ENCODE data around the gene ZBTB45. TPM values are rescaled to one million over a fixed set of nuclear protein-coding genes. Genes with fewer than 3 reads are reported as not detected.

Gene ZBTB45
- total and polyA plus RNA-seq, 2 donors from 2014 or later: 7.7 to 16.9 TPM

DNA sequence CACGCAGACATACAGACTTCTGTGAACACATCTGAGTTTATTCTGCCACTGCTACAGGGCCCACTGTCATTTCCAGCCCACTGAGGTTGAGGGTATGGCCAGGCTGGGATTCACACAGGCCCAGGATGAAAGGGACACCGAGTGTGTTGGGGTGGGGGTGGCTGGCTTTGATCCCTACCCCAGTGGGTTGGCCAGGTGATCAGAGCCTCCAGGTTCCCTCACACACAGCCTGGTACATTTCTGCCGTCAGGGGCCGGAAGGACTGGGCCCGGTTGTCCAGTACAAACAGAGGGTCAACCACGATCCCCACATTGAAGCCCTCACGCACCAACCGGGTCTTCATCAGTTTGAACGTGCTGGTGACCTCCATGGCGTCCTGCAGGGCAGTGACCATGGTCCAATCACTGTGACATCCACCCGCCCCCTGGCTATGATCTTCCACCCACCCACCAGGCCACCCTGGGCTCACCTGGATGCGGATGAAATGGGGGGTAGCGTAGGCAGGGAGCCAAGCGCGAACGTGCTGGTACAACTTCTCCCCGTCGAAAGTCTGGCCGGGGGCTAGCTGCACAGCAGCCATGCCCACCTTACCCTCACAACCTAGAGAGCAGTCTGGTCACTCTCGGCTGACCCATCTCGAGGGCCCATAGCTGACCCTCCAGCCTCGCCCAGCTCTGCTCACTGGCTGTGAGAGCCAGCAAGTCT is 21.1 kb downstream of the ZBTB45 start:
- DNase-seq (no peak), FAIRE-seq (no peak)
- Histone ChIP-seq H3K27ac (ENCODE audit: low read depth in 2 of 2, low read length in 2 of 2) (no peak overlapping the region), H3K27me3 (ENCODE audit: control insufficient read depth, insufficient read depth, low read length) (no peaks in the 10 kb centered on the region), H3K9me3 (ENCODE audit: control insufficient read depth in 2 of 3, insufficient read depth in 1 of 3, low read length in 3 of 3) (no peaks in the 10 kb centered on the region), H3K4me1 (ENCODE audit: control insufficient read depth in 2 of 3, insufficient read depth in 2 of 3, low read depth in 1 of 3, low read length in 3 of 3) (peaks cover 0 to 20% (median 6%) of the 10 kb centered on the region in 3 donors), H3K4me3 (ENCODE audit: low read length in 3 of 3) (peak overlapping the region; percentile 72 to 97 (median 74)), H3K9ac (ENCODE audit: low read length in 3 of 3) (peak overlapping the region in 2 of 3 donors; percentile 35 to 51), H3K36me3 (ENCODE audit: control insufficient read depth in 2 of 3, insufficient read depth in 3 of 3, low read length in 3 of 3) (no peaks in the 10 kb centered on the region)
- intact Hi-C loops (cut with DNase I): no loop called here
- TF ChIP-seq, protein P1, sequence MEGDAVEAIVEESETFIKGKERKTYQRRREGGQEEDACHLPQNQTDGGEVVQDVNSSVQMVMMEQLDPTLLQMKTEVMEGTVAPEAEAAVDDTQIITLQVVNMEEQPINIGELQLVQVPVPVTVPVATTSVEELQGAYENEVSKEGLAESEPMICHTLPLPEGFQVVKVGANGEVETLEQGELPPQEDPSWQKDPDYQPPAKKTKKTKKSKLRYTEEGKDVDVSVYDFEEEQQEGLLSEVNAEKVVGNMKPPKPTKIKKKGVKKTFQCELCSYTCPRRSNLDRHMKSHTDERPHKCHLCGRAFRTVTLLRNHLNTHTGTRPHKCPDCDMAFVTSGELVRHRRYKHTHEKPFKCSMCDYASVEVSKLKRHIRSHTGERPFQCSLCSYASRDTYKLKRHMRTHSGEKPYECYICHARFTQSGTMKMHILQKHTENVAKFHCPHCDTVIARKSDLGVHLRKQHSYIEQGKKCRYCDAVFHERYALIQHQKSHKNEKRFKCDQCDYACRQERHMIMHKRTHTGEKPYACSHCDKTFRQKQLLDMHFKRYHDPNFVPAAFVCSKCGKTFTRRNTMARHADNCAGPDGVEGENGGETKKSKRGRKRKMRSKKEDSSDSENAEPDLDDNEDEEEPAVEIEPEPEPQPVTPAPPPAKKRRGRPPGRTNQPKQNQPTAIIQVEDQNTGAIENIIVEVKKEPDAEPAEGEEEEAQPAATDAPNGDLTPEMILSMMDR (IDR thresholded peaks at IDR 0.05; ENCODE audit: borderline replicate concordance, extremely low read depth, insufficient read depth): no peak

DNA sequence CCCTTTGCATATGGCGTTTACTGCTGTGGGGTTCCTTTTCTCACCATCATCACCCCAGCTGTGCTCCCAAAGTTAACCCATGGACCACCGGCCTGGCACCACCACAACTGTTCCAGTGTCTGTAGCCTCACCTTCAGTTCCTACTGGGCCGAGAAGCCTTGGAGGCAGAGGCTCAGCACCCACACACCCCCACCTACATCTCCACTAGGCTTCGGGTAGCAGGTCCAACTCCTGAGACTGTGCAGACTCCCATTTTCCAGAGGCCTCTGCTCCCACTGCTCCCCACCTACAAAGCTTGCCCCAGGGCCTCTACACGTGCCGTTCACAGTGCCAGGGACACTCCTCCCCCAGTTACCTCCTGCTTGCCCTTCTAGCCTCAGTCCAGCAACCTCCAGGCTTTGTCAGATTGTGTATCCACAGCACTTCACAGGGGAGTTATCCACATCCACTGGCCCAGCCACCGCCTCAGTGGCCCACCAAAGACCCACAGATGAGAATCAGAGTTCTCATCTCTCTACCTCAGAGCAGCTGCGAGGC is 21.9 kb downstream of the ZBTB45 start:
- H3K9ac ChIP-seq (ENCODE audit: low read length in 3 of 3): no peak overlapping the region
- FAIRE-seq (no peak), DNase-seq (no peak)
- no peaks in the 10 kb centered on the region for H3K36me3 ChIP-seq (ENCODE audit: control insufficient read depth in 2 of 3, insufficient read depth in 3 of 3, low read length in 3 of 3)
- H3K27ac ChIP-seq (ENCODE audit: low read depth in 2 of 2, low read length in 2 of 2): no peak overlapping the region
- no peaks in the 10 kb centered on the region for H3K9me3 ChIP-seq (ENCODE audit: control insufficient read depth in 2 of 3, insufficient read depth in 1 of 3, low read length in 3 of 3)
- peaks cover 0 to 20% (median 6%) of the 10 kb centered on the region in 3 donors for H3K4me1 ChIP-seq (ENCODE audit: control insufficient read depth in 2 of 3, insufficient read depth in 2 of 3, low read depth in 1 of 3, low read length in 3 of 3)
- no peak overlapping the region for H3K4me3 ChIP-seq (ENCODE audit: low read length in 3 of 3)
- intact Hi-C loops (cut with DNase I): no loop called here
- TF ChIP-seq, protein P1 (IDR thresholded peaks at IDR 0.05; ENCODE audit: borderline replicate concordance, extremely low read depth, insufficient read depth): no peak
- H3K27me3 ChIP-seq (ENCODE audit: control insufficient read depth, insufficient read depth, low read length): no peaks in the 10 kb centered on the region

DNA sequence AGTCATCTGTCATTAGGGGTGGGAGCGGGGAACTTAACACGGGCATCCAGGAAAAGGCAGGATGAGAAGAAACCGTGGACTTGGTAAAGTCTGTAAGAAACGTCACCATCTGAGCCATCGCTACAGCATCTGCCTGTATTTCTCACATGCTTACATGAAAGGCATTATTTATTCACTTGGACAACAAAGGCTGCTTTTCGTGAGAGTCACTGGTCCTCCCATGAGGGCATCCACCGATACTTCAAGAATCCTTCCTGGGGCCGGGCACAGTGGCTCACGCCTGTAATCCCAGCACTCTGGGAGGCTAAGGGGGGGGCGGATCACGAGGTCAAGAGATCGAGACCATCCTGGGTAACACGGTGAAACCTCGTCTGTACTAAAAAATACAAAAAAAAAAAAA is 27.3 kb downstream of the ZBTB45 start:
- TF ChIP-seq, protein P1 (IDR thresholded peaks at IDR 0.05; ENCODE audit: borderline replicate concordance, extremely low read depth, insufficient read depth): no peak
- no peaks in the 10 kb centered on the region for H3K27me3 ChIP-seq (ENCODE audit: control insufficient read depth, insufficient read depth, low read length)
- no peak overlapping the region for H3K27ac ChIP-seq (ENCODE audit: low read depth in 2 of 2, low read length in 2 of 2)
- H3K4me3 ChIP-seq (ENCODE audit: low read length in 3 of 3): no peak overlapping the region
- no peaks in the 10 kb centered on the region for H3K9me3 ChIP-seq (ENCODE audit: control insufficient read depth in 2 of 3, insufficient read depth in 1 of 3, low read length in 3 of 3)
- DNase-seq (no peak), FAIRE-seq (no peak)
- H3K4me1 ChIP-seq (ENCODE audit: control insufficient read depth in 2 of 3, insufficient read depth in 2 of 3, low read depth in 1 of 3, low read length in 3 of 3): no peaks in the 10 kb centered on the region
- H3K9ac ChIP-seq (ENCODE audit: low read length in 3 of 3): no peak overlapping the region
- H3K36me3 ChIP-seq (ENCODE audit: control insufficient read depth in 2 of 3, insufficient read depth in 3 of 3, low read length in 3 of 3): no peaks in the 10 kb centered on the region
- intact Hi-C loops (cut with DNase I): no loop called here
